HG03432 (cell line): Measurements from ENCODE around the gene NCAN.
"Not testable (repeated sequence)": the region's sequence is repeated elsewhere in the genome, so short reads cannot be mapped to it uniquely, and the experiment has no call there.

ENCODE experiments used
- ATAC-seq: cut with Tn5 transposase; IDR thresholded peaks from one replicate; pipeline ENCODE4 v1.9.1; 2021; ENCODE audit warnings: mild to moderate bottlenecking, moderate library complexity; ENCODE audit not compliant: unreplicated experiment

Gene NCAN

DNA sequence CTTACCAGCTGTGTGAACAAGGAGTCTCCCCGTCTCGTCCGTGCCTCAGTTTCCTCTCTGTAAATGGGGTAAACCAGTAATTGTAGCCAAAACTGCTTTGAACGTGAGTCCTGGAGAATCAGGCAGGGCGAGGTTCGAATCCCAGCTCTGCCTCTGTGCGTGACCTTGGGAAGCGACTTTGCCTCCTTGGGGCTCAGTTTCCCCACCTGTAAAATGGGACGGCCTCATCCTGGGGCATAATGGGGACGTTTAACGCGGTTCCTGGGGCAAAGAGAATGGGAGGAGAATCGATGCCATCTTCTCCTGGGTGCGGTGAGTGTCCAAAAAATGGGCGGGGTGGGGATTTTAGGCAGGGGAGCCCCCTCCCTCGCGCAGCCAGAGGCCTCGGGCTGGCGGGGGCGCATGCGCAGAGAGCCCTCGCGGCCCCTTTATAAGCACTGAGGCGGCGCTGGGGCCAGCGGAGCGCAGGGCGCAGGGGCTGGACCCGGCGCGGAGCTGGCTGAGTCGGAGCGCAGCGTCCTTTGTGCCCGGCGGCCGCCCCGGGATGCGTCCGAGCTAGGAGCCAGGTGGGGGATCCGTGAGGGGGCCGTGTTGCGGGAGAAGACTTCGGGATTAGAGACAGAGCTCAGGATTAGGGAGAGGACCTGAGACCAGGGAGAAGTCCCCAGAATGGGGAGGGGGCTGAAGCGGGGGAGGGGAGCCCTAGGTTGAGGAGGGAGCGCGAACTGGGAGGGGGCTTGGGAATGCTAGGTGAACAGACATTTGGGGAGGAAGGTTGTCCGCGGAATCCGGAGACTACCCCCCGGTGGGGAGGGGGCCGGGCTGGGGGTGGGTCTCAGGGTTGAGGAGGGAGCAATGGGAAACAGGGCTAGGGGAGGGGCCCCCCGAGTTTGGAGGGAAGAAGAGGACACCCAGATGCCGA is at the start of gene NCAN:
Gene NCAN, plus strand, starts transcription at position 460 of the 922 bp plus-strand sequence. CDS start 4,996 bp downstream, outside the sequence.
- ATAC-seq = no peak

- no peak for ATAC-seq
Measured at GRCh38 chr19:19162495-19162894, 49.3 kb upstream of the NCAN start.

DNA sequence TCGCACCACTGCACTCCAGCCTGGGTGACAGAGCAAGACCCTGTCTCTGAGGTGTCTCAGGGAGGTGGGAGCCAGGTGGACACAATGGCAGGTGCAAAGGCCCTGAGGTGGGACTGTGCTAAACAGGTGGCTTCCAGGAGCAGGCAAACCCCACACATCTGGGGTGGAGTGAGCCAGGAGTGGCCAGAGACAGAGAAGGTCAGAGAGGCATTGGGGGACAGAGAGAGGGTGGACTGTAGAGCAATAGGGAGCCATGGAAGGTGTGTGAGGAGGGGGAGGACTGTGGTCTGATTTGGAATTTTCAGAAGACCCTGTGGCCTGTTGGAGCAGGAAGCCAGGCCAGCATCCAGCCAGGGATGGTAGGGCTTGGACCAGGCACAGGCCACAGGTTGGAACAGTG is 46.4 kb upstream of the NCAN start:
- ATAC-seq = no peak

GRCh38 chr19:19167612-19168011 is 44.1 kb upstream of the NCAN start:
- no peak for ATAC-seq

GRCh38 chr19:19169236-19170052 is 42.3 kb upstream of the NCAN start:
- no peak for ATAC-seq

- ATAC-seq = peak; percentile 80
Measured at GRCh38 chr19:19170053-19170872, 41.5 kb upstream of the NCAN start, which contains the start of gene MEF2B. Gene MEF2B (minus strand): TSS chr19:19170263. CDS start chr19:19150735, 19,528 bp downstream.

DNA sequence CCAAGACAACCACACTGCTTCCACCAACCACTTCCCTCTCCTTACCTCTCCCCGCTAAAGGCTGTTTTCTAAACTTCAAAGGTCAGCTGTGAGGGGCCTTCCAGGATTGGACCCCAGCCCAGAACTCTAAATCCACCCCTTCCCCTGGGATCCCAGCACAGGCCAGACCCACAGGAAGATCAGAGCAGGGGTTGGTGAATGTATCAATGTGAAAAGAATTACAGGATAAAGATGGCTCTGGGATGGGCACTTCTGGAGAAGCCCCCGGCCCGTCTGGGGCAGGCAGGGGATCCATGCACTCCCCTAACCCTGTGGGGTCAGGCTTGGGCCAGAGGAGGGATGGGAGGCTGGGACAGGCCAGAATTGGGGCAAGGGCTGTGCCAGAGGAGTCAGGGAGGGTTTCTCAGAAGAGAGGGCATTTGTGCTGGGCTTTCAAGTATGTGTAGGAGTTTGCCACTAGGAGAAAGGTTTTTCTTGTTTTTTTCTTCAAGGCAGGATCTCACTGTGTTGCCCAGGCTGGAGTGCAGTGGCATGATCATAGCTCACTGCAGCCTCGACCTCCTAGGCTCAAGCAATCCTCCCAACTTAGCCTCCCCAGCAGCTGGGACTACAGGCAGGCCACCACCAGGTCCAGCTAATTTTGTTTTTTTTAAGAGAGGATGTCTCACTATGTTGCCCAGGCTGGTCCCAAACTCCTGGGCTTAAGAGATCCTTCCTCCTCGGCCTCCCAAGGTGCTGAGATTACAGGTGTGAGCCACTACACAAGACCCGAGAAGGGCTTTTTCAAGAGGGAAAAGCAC is 40.7 kb upstream of the NCAN start:
- ATAC-seq = no peak

DNA sequence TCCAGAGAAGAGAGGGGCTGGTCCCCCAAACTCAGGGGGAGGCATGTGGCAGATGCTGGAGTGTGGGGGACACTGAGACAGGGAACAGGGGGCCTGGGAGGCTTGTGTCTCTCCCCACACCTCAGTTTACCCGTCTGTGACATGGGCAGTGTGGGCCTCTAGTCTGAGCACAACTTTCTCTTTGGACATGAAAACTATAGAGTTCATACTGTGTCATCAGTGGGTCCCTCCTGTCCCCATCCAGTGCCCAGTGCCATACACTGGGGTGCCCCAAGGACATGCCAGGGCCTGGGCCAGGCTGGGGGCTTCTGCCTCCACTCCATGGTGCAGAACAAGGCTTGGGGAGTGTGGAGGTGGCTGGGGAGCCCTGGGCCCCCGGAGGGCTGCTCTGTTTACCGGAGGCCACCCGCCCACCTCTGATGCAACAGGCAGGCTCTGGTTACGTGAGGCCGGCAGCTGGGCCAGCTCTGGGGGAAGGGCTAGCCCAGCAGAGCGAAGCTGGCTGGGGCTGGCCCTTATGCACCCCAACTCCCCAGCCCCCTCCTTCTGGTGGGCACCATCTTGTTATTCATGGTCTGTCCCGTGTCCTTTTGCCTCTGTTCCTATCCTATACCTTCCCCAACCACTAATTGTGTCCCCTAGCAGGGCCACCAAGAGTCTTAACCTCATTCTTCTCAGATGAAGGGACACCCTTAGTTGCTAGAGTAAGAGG is 39.8 kb upstream of the NCAN start:
- no peak for ATAC-seq

- not testable (repeated sequence) for ATAC-seq
Measured at GRCh38 chr19:19173243-19173642, 38.5 kb upstream of the NCAN start.

GRCh38 chr19:19176950-19177349 is 34.8 kb upstream of the NCAN start:
- ATAC-seq = no peak

- ATAC-seq = no peak
Measured at GRCh38 chr19:19179548-19180441, 32.0 kb upstream of the NCAN start.

GRCh38 chr19:19181488-19181998 is 30.2 kb upstream of the NCAN start:
- no peak for ATAC-seq

GRCh38 chr19:19185853-19186740 is 25.7 kb upstream of the NCAN start:
- no peak for ATAC-seq

GRCh38 chr19:19186742-19187141 is 25.0 kb upstream of the NCAN start:
- ATAC-seq = no peak

GRCh38 chr19:19191768-19192077 is 20.0 kb upstream of the NCAN start:
- ATAC-seq = no peak

DNA sequence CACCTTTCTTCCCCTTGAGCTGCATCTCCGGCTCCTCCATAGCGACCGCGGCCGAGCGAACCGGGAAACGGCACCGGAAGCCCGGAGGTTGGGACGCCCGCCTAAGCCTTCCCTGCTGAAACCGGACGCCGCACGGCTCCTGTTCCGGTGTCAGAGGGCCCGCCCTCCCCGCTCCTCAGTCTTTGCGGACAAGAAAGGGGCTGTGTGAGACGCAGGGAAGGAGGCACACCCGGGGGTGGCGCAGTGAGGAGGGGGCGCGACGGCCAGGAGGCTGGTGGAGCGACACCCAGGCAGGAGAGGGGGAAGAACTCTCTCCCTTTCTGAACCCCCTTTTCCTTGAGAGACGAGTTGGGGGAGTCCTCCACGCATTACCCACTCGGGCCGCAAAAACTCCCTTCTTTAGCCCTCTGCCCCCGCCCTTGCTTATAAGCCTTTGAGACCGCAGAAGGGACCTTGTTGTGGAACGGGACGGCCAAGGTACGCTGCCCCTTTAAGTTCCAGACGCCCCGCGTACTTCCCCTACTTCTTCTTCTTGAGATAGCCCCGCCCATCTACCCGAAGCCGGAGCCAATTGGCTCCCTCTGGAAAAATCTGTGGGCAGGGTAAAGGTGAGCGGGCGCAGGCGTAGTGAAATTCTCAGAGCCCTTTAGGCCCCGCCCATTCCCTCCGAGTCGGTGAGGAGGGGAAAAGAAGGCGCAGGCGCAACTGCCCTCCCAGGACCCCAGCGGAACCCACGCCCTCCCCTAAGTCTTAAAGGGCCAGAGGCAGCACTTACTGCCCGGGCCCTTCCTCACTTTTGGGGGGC is 19.5 kb upstream of the NCAN start, which contains the start of the genes BORCS8 and RFXANK:
Gene BORCS8, minus strand, starts transcription at position 75 of the 805 bp plus-strand sequence. Its CDS starts 35 bp downstream, at position 40.
Gene RFXANK, plus strand, starts transcription at position 181 of the 805 bp plus-strand sequence. CDS start 1,689 bp downstream, outside the sequence.
- ATAC-seq = peak; percentile 81
